ENCODE results near the gene MACROD1.

DNA sequence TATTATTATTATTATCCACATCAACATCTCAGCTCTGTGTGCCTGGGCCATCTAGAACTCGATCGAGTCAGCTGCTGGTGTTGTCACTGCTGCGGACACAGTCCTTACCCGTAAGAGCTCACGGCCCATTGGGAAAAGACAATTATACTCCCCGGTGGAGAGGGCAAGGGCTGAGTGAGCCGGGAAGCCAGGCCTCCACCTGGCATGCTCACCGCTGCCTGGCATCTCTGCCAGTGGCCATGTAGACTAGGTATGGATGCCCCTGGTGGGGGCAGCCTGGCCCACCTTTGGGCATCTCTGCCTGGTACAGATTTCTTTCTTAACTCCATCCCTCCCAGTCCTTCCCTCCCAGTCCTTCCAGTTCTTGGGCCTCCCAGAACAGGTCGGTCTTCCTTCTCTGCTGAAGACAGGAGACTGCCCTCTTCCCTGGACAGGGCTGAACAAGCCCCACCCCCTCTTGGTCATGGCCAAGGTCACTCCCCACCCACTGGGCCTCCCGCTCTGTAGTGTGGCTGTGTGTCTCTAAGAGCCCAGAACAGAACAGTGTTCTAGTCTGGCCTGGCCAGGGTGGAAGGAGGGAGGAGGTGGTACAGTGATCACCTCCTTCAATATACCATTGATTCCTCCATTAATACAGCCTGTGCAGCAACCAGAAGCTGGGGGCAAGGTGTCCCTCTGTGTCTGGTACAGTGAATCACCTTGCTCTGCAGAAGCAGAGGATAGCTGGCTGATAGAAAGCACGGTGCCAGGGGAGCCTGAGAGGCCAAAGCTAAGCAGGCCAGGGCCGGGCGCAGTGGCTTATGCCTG, 72.5 kb downstream of the MACROD1 start:
- TF ChIP-seq, protein P1, sequence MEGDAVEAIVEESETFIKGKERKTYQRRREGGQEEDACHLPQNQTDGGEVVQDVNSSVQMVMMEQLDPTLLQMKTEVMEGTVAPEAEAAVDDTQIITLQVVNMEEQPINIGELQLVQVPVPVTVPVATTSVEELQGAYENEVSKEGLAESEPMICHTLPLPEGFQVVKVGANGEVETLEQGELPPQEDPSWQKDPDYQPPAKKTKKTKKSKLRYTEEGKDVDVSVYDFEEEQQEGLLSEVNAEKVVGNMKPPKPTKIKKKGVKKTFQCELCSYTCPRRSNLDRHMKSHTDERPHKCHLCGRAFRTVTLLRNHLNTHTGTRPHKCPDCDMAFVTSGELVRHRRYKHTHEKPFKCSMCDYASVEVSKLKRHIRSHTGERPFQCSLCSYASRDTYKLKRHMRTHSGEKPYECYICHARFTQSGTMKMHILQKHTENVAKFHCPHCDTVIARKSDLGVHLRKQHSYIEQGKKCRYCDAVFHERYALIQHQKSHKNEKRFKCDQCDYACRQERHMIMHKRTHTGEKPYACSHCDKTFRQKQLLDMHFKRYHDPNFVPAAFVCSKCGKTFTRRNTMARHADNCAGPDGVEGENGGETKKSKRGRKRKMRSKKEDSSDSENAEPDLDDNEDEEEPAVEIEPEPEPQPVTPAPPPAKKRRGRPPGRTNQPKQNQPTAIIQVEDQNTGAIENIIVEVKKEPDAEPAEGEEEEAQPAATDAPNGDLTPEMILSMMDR (IDR thresholded peaks at IDR 0.05 in 2 of 3, conservative IDR thresholded peaks at IDR 0.05 in 1 of 3; ENCODE audit: control insufficient read depth in 2 of 3, extremely low read depth in 1 of 3, insufficient read depth in 1 of 3, low read depth in 3 of 3, low read length in 3 of 3): no peak
- TF ChIP-seq WRNIP1 (IDR thresholded peaks at IDR 0.05; ENCODE audit: borderline replicate concordance, low read depth, low read length) (no peak), EP300 (IDR thresholded peaks at IDR 0.05; ENCODE audit: borderline replicate concordance in 1 of 2, control insufficient read depth in 1 of 2, low read depth in 2 of 2, low read length in 2 of 2) (no peak), POLR2A (IDR thresholded peaks at IDR 0.05; ENCODE audit: low read depth, low read length) (no peak), NRF1 (conservative IDR thresholded peaks at IDR 0.05; ENCODE audit: low read depth, low read length) (no peak), SMARCA5 (IDR thresholded peaks at IDR 0.05) (no peak), ESRRA (IDR thresholded peaks at IDR 0.05; ENCODE audit: low read length) (no peak), CHD1 (IDR thresholded peaks at IDR 0.05; ENCODE audit: low read depth, low read length) (no peak), ZNF274 (IDR thresholded peaks at IDR 0.05; ENCODE audit: insufficient read depth, insufficient read length) (no peak)
- TF ChIP-seq, protein P2, sequence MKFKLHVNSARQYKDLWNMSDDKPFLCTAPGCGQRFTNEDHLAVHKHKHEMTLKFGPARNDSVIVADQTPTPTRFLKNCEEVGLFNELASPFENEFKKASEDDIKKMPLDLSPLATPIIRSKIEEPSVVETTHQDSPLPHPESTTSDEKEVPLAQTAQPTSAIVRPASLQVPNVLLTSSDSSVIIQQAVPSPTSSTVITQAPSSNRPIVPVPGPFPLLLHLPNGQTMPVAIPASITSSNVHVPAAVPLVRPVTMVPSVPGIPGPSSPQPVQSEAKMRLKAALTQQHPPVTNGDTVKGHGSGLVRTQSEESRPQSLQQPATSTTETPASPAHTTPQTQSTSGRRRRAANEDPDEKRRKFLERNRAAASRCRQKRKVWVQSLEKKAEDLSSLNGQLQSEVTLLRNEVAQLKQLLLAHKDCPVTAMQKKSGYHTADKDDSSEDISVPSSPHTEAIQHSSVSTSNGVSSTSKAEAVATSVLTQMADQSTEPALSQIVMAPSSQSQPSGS (IDR thresholded peaks at IDR 0.05; ENCODE audit: low read length): no peak

Data from GM12878 (cell line).